Heart left ventricle (tissue), 13 donors: ENCODE results near the gene NAALADL2.

Experiments used
- CTCF ChIP-seq, 12 donors: fragments of 200-600 bp; sonication (generic) in 4 of 12; IDR thresholded peaks; one replicate each; pipeline versions ENCODE4 v1.5.0 to v1.8.0; 2018 to 2022; ENCODE audit warnings: antibody characterized with exemption in 12 of 12, mild to moderate bottlenecking in 5 of 12
- POLR2A ChIP-seq, 2 donors: fragments of 450-650 bp; IDR thresholded peaks; one replicate each; pipeline ENCODE4 v1.6.1; 2017; ENCODE audit warnings: antibody characterized with exemption in 2 of 2, mild to moderate bottlenecking in 2 of 2, moderate library complexity in 2 of 2
- donor health status: ischemic (EF 13 %, LVEDD 7.1; RV severe dilation, severe dysfunction).
- donor health status: DM: no; HTN: yes; CAD: no.
- donor health status: DM: no; HTN: no; CAD: no.
- donor health status: ischemic (EF 25% LVEDD 6.9; RV normal size, moderate dysfunction).
- donor health status: ischemic (EF 25% LVEDD 5.7; RV mildly dilated, moderate dysfunction).
- donor health status: ischemic (EF 35%, LVEDD 5.7; RV mildly dilated, moderate dysfunction).
- donor health status: nonischemic (EF 11% LVEDD 7.7; RV severe dilation, severe dysfunction).
- donor health status: DM: yes; HTN: yes; CAD: no.
- donor health status: PGD.
- donor health status: ischemic (EF 29% LVEDD 5.4; RV normal size, mild dysfunction).
- donor health status: nonischemic (EF 23%, LVEDD 6.1; RV moderate dilation, normal function).

GRCh38 chr3:175329373-175329772 lies 470.2 kb downstream of the NAALADL2 start:
- TF ChIP-seq CTCF (IDR thresholded peaks at IDR 0.05) (no peak), POLR2A (IDR thresholded peaks at IDR 0.05) (no peak)
